Measurements from ENCODE around the gene CTNNA2.

CTNNA2 gene

GRCh38 chr2:80330527-80331450, 817.9 kb downstream of the CTNNA2 start:
- TF ChIP-seq ZFX (IDR thresholded peaks at IDR 0.05; ENCODE audit: borderline replicate concordance) (no peak), CTCF (IDR thresholded peaks at IDR 0.05) (no peak)
- H3K27ac ChIP-seq = no peak overlapping the region

GRCh38 chr2:80333886-80334285, 821.0 kb downstream of the CTNNA2 start:
- TF ChIP-seq ZFX (IDR thresholded peaks at IDR 0.05; ENCODE audit: borderline replicate concordance) (no peak), CTCF (IDR thresholded peaks at IDR 0.05) (no peak)
- no peak overlapping the region for H3K27ac ChIP-seq

- no peak overlapping the region for H3K27ac ChIP-seq
- TF ChIP-seq CTCF (IDR thresholded peaks at IDR 0.05) (no peak), ZFX (IDR thresholded peaks at IDR 0.05; ENCODE audit: borderline replicate concordance) (no peak)
Observed at GRCh38 chr2:80335411-80335810, 822.6 kb downstream of the CTNNA2 start.

- TF ChIP-seq ZFX (IDR thresholded peaks at IDR 0.05; ENCODE audit: borderline replicate concordance) (no peak), CTCF (IDR thresholded peaks at IDR 0.05) (no peak)
- no peak overlapping the region for H3K27ac ChIP-seq
Observed at GRCh38 chr2:80338794-80339193, 825.9 kb downstream of the CTNNA2 start.

GRCh38 chr2:80340022-80340421, 827.2 kb downstream of the CTNNA2 start:
- no peak overlapping the region for H3K27ac ChIP-seq
- TF ChIP-seq ZFX (IDR thresholded peaks at IDR 0.05; ENCODE audit: borderline replicate concordance) (no peak), CTCF (IDR thresholded peaks at IDR 0.05) (no peak)

- H3K27ac ChIP-seq = no peak overlapping the region
- TF ChIP-seq ZFX (IDR thresholded peaks at IDR 0.05; ENCODE audit: borderline replicate concordance) (no peak), CTCF (IDR thresholded peaks at IDR 0.05) (no peak)
Observed at GRCh38 chr2:80348078-80348477, 835.2 kb downstream of the CTNNA2 start.

- no peak overlapping the region for H3K27ac ChIP-seq
- no peak for TF ChIP-seq CTCF (IDR thresholded peaks at IDR 0.05)
- TF ChIP-seq ZFX (IDR thresholded peaks at IDR 0.05; ENCODE audit: borderline replicate concordance) = no peak
Observed at GRCh38 chr2:80348953-80349352, 836.1 kb downstream of the CTNNA2 start.

All from 22Rv1 (cell line).